HL-60 (cell line): ENCODE measurements around the gene ATF6.

Source experiments
- DNase-seq, 2 experiments: peaks; one replicate each; pipeline ENCODE4 v3.0.0-alpha.2; 2010 to 2020; ENCODE audit warnings: low read depth in 1 of 2, low spot score in 1 of 2
- H3K27ac ChIP-seq: fragments of 250-450 bp; sonication (Bioruptor Pico); replicated peaks from 2 replicates; pipeline ENCODE4 v1.5.1; 2020; ENCODE audit warnings: mild to moderate bottlenecking, moderate library complexity
- H3K27me3 ChIP-seq: fragments of 250-450 bp; sonication (Bioruptor Pico); 2 replicates; pipeline ENCODE4 v1.5.1; 2021; ENCODE audit warnings: mild to moderate bottlenecking, moderate library complexity; ENCODE audit not compliant: insufficient read depth, poor library complexity, severe bottlenecking
- H3K4me3 ChIP-seq: replicated peaks from 2 replicates; pipeline ENCODE4 v1.5.1; 2011; ENCODE audit warnings: mild to moderate bottlenecking, control low read depth, low read length; ENCODE audit not compliant: insufficient read depth
- CTCF ChIP-seq: IDR thresholded peaks from one replicate; pipeline ENCODE4 v1.5.1; 2011; ENCODE audit warnings: low read length, control low read depth, inconsistent platforms; ENCODE audit not compliant: insufficient read depth
- GABPA ChIP-seq: IDR thresholded peaks from 2 replicates; pipeline ENCODE4 v1.6.1; 2012; ENCODE audit warnings: low read depth
- POLR2AphosphoS5 ChIP-seq: IDR thresholded peaks from 2 replicates; pipeline ENCODE4 v1.6.1; 2012; ENCODE audit warnings: low read depth
- SPI1 ChIP-seq: IDR thresholded peaks from 2 replicates; pipeline ENCODE4 v1.6.1; 2012; ENCODE audit warnings: low read depth, mild to moderate bottlenecking, borderline replicate concordance
- TF ChIP-seq, protein P1 (sequence below): IDR thresholded peaks from 2 replicates; pipeline ENCODE4 v1.6.1; 2012; ENCODE audit warnings: low read depth; ENCODE audit not compliant: insufficient replicate concordance

The ATF6 gene

DNA sequence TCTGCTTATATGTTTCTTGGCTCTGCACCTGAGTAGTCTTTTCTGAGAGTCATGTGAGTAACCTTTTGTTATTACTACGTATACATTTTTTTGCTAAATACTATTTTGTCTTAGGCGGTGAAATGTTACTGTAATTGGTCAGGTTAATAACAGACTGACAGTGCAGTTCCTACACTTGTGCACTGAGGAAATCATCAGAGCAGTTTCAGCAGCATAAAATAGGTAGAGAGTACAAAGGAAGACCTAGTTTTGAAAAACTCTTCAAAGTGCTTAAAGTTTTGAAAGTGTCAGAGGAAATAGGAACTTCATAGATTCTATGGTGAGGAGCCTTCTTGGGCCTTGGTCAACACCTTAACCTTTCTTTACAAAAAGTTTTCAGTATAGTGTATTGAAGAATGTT is 11.1 kb downstream of the ATF6 start:
- no peak overlapping the region for H3K27ac ChIP-seq
- no peaks in the 10 kb centered on the region for H3K27me3 ChIP-seq
- TF ChIP-seq CTCF = no peak
- no peak for TF ChIP-seq SPI1
- TF ChIP-seq POLR2AphosphoS5 = no peak
- no peak for TF ChIP-seq GABPA
- TF ChIP-seq, protein P1, sequence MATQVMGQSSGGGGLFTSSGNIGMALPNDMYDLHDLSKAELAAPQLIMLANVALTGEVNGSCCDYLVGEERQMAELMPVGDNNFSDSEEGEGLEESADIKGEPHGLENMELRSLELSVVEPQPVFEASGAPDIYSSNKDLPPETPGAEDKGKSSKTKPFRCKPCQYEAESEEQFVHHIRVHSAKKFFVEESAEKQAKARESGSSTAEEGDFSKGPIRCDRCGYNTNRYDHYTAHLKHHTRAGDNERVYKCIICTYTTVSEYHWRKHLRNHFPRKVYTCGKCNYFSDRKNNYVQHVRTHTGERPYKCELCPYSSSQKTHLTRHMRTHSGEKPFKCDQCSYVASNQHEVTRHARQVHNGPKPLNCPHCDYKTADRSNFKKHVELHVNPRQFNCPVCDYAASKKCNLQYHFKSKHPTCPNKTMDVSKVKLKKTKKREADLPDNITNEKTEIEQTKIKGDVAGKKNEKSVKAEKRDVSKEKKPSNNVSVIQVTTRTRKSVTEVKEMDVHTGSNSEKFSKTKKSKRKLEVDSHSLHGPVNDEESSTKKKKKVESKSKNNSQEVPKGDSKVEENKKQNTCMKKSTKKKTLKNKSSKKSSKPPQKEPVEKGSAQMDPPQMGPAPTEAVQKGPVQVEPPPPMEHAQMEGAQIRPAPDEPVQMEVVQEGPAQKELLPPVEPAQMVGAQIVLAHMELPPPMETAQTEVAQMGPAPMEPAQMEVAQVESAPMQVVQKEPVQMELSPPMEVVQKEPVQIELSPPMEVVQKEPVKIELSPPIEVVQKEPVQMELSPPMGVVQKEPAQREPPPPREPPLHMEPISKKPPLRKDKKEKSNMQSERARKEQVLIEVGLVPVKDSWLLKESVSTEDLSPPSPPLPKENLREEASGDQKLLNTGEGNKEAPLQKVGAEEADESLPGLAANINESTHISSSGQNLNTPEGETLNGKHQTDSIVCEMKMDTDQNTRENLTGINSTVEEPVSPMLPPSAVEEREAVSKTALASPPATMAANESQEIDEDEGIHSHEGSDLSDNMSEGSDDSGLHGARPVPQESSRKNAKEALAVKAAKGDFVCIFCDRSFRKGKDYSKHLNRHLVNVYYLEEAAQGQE = no peak
- no peak overlapping the region for H3K4me3 ChIP-seq
- DNase-seq = no peak

GRCh38 chr1:161778522-161778921 is 12.4 kb downstream of the ATF6 start:
- TF ChIP-seq, protein P1 = no peak
- no peak for TF ChIP-seq CTCF
- TF ChIP-seq SPI1 = no peak
- TF ChIP-seq GABPA = no peak
- no peak for TF ChIP-seq POLR2AphosphoS5
- Histone ChIP-seq H3K4me3 (no peak overlapping the region), H3K27me3 (no peaks in the 10 kb centered on the region), H3K27ac (no peak overlapping the region)
- DNase-seq = no peak

DNA sequence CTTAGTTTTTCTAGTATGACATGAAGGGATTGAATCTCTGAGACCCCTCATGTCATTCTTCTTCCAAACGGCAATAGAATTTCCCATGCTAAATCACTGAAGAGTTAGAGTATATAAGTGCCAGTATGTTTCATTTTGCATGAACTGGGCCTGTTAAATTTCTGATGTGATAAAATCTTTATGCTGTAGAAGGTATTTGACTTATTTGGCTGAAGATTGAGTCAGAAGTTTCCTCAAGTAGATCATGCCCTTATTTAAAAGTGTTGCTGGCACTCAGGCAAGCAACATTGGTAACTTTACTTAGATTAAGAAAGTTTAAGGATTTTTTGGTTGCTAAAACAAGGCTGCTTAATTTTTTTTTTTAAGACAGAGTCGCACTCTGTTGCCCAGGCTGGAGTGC is 13.3 kb downstream of the ATF6 start:
- H3K4me3 ChIP-seq = no peak overlapping the region
- no peak for TF ChIP-seq POLR2AphosphoS5
- TF ChIP-seq CTCF = no peak
- TF ChIP-seq, protein P1 = no peak
- TF ChIP-seq GABPA = no peak
- no peak for TF ChIP-seq SPI1
- H3K27me3 ChIP-seq = no peaks in the 10 kb centered on the region
- no peak for DNase-seq
- H3K27ac ChIP-seq = no peak overlapping the region
